ENCODE results near the gene AUTS2.

AUTS2 gene

DNA sequence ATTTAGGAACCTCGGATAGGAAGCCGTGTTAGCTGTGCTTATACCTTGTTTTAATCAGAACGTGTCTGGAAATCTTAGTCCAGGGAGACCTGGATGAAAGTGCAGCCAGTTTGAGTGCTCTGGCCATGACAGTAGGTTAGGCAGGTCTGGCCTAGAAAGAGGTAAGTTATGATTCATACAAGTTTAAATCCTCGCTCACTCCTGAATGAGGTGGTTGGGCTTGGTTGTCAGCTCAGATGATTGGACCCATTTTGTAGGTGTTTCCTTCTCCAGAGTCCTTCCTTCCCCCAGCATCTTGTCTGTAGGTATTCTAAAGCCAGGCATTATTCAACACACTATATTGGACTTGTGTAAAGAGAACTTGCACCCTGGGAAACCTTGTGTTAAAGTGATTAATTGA is 971.8 kb downstream of the AUTS2 start:
- TF ChIP-seq, protein P1, sequence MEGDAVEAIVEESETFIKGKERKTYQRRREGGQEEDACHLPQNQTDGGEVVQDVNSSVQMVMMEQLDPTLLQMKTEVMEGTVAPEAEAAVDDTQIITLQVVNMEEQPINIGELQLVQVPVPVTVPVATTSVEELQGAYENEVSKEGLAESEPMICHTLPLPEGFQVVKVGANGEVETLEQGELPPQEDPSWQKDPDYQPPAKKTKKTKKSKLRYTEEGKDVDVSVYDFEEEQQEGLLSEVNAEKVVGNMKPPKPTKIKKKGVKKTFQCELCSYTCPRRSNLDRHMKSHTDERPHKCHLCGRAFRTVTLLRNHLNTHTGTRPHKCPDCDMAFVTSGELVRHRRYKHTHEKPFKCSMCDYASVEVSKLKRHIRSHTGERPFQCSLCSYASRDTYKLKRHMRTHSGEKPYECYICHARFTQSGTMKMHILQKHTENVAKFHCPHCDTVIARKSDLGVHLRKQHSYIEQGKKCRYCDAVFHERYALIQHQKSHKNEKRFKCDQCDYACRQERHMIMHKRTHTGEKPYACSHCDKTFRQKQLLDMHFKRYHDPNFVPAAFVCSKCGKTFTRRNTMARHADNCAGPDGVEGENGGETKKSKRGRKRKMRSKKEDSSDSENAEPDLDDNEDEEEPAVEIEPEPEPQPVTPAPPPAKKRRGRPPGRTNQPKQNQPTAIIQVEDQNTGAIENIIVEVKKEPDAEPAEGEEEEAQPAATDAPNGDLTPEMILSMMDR (IDR thresholded peaks at IDR 0.05; ENCODE audit: low read depth, low read length, missing control alignments): no peak
- no peak for DNase-seq (ENCODE audit: low read depth)
- H3K4me3 ChIP-seq (ENCODE audit: low read depth, low read length): no peak overlapping the region

- TF ChIP-seq, protein P1 (IDR thresholded peaks at IDR 0.05; ENCODE audit: low read depth, low read length, missing control alignments): no peak
- DNase-seq (ENCODE audit: low read depth): no peak
- no peak overlapping the region for H3K4me3 ChIP-seq (ENCODE audit: low read depth, low read length)
Measured at GRCh38 chr7:70570961-70571360, 972.7 kb downstream of the AUTS2 start.

DNA sequence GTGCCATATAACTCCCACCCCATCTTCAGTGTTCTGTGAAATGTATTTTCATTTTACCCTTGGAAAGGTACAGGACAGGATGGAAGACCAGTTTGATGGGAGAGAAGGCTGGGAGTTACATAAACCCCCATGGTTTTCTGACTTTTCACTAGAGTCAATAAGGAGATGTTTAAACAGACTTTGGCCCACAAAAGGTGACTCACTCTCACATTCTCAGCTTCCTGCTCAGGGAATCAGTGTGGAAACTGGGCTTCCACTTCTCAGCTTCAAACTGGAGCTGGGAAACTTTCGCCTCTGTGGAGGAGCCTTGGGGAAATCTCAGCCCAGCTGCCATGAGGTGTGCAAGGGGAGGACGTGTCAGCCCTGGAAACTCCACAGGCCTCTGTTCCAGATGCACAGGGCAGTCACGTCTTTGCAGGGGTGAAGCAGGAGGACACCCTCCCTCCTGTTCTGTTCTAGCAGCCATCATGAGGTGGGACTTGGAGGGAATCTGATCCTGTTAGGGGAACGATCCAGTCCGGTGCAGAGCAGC is 973.2 kb downstream of the AUTS2 start:
- no peak for DNase-seq (ENCODE audit: low read depth)
- no peak overlapping the region for H3K4me3 ChIP-seq (ENCODE audit: low read depth, low read length)
- TF ChIP-seq, protein P1 (IDR thresholded peaks at IDR 0.05; ENCODE audit: low read depth, low read length, missing control alignments): no peak

GRCh38 chr7:70571961-70572360 is 973.7 kb downstream of the AUTS2 start:
- TF ChIP-seq, protein P1 (IDR thresholded peaks at IDR 0.05; ENCODE audit: low read depth, low read length, missing control alignments): no peak
- no peak for DNase-seq (ENCODE audit: low read depth)
- H3K4me3 ChIP-seq (ENCODE audit: low read depth, low read length): no peak overlapping the region

- no peak for DNase-seq (ENCODE audit: low read depth)
- TF ChIP-seq, protein P1 (IDR thresholded peaks at IDR 0.05; ENCODE audit: low read depth, low read length, missing control alignments): no peak
Measured at GRCh38 chr7:70572571-70572970, 974.3 kb downstream of the AUTS2 start.

DNA sequence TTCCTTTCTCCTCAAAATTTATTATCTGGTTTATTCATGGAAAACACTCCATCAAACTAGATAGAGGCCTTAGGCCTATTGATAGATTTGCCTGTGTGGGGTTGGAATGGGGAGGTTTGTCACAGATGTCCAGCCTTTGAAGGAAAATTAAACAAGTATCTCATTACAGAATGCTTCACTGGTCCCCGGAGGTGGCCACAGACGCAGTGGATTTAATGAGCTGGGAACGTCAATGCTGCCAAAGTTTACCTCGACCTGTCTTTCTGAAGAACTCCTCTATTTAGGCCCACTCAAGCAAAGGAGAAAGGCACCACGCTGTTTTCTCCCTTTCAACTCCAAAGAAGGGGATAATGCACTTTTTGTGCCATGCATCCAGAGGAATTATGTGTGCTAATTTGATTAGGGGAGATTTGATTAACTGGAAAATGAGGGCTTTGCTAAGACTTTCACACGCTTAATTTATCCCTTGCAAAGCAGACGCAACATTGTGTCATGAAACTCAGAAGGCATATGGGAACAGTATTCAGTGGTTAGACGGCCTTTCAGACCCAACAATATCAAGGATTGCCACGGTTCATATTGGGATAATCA is 974.9 kb downstream of the AUTS2 start:
- no peak for DNase-seq (ENCODE audit: low read depth)
- TF ChIP-seq, protein P1 (IDR thresholded peaks at IDR 0.05; ENCODE audit: low read depth, low read length, missing control alignments): no peak
- no peak overlapping the region for H3K4me3 ChIP-seq (ENCODE audit: low read depth, low read length)

More at GRCh38 chr7:70572571-70572970, 974.3 kb downstream of the AUTS2 start:
- no peak overlapping the region for H3K4me3 ChIP-seq (ENCODE audit: low read depth, low read length)

- no peak overlapping the region for H3K4me3 ChIP-seq (ENCODE audit: low read depth, low read length)
- DNase-seq (ENCODE audit: low read depth): no peak
- TF ChIP-seq, protein P1 (IDR thresholded peaks at IDR 0.05; ENCODE audit: low read depth, low read length, missing control alignments): no peak
Measured at GRCh38 chr7:70573696-70574095, 975.4 kb downstream of the AUTS2 start.

Data from GM12864 (cell line).